ENCODE measurements around the gene MAOB.

- TF ChIP-seq, protein P1, sequence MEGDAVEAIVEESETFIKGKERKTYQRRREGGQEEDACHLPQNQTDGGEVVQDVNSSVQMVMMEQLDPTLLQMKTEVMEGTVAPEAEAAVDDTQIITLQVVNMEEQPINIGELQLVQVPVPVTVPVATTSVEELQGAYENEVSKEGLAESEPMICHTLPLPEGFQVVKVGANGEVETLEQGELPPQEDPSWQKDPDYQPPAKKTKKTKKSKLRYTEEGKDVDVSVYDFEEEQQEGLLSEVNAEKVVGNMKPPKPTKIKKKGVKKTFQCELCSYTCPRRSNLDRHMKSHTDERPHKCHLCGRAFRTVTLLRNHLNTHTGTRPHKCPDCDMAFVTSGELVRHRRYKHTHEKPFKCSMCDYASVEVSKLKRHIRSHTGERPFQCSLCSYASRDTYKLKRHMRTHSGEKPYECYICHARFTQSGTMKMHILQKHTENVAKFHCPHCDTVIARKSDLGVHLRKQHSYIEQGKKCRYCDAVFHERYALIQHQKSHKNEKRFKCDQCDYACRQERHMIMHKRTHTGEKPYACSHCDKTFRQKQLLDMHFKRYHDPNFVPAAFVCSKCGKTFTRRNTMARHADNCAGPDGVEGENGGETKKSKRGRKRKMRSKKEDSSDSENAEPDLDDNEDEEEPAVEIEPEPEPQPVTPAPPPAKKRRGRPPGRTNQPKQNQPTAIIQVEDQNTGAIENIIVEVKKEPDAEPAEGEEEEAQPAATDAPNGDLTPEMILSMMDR (IDR thresholded peaks at IDR 0.05; ENCODE audit: low read depth, low read length, poor library complexity, severe bottlenecking): no peak
- no peak for TF ChIP-seq EZH2phosphoT487 (IDR thresholded peaks at IDR 0.05; ENCODE audit: borderline replicate concordance, low read length)
Measured at GRCh38 chrX:43747476-43747875, 134.8 kb downstream of the MAOB start.

All from DOHH2 (cell line).